Dermis microvascular lymphatic vessel endothelial cell (primary cell): ENCODE data around the gene DGLUCY. TPM values are rescaled to one million over a fixed set of nuclear protein-coding genes. Genes with fewer than 3 reads are reported as not detected.
"Not testable (repeated sequence)": the region's sequence is repeated elsewhere in the genome, so short reads cannot be mapped to it uniquely, and the experiment has no call there.

Source experiments
- DNase-seq, 2 donors: peaks; one replicate each; pipeline versions ENCODE4 v3.0.0 to v3.0.0-alpha.2; 2010; ENCODE audit warnings: low read depth in 2 of 2
- total RNA-seq: library from RNA; depleted of rRNA; stranded (reverse); fragments of >200 nt; gene quantifications from 2 replicates; pipeline ENCODE4 v1.2.1, GENCODE V29; 2014

Gene DGLUCY
- total RNA-seq, 1 donor from 2014 or later = 33.9 TPM

GRCh38 chr14:91257328-91258010, 143.6 kb downstream of the DGLUCY start:
- no peak for DNase-seq

DNA sequence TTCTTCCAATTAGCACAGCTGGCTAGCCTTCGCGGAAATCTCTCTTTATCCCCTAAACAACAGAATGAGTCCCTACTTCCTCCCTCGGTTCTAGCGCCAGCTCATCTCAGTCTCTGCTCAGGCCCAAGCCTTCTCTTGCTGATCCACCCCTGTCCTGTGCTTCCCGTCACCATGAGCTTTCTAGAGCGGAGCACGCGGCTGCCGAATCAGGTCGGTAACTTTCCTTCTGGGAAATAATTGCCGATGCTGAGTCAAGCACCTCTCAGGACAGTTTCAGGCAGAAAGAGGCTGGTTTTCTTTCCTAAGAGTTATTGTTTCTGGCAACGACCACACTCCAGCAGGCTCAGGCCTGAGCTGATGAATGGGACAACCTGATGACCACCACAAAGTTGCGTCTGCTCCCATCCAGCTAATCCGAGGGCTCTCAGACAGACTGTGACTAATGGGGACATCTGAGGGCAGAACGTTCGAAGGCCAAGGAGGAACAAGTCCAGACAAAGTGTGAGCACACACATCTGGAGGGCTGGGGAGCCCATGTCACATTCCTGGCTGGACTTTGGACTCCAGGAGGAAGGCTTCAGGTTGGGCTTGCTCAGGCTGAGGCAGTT, 144.2 kb downstream of the DGLUCY start:
- peak; percentile 63 to 75 for DNase-seq

DNA sequence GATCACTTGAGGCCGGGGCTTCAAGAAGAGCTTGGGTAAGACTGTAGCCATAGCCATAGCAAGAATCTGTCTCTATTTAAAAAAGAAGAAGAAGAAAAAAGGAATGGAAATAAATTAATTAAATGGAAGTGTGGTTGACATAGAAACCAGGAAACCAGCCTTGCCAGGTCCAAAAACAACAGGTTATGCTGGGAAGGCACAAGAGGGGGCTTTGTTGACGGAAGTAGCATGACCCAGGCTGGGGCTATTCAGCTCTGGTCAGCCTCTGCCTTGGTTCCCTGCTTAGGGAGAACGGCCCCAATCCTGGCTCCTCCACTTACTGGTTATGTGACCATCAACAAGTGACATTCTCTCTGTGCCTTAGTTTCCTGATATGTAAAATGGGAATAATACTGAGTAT, 145.0 kb downstream of the DGLUCY start:
- peak; percentile 48 to 66 for DNase-seq

DNA sequence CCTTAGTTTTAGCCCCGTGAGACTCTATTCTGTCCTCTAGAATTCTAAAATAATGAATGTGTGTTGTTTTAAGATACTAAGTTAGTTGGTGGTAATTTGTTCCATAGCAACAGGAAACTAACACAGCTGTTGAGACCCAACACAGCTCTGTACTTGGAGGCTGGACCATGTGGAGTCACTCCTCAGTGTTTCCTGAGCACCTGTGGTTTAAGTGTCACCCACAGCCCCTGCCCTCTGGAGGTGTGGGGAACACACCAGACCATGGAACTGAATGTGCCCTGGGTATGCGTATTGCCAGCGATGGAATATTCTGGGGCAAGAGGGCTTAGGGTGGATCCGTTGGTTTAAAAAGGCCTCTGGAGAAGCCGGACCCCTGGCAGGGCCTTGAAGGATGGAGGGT, 147.2 kb downstream of the DGLUCY start:
- peak in 1 of 2 donors; percentile 20 for DNase-seq

DNA sequence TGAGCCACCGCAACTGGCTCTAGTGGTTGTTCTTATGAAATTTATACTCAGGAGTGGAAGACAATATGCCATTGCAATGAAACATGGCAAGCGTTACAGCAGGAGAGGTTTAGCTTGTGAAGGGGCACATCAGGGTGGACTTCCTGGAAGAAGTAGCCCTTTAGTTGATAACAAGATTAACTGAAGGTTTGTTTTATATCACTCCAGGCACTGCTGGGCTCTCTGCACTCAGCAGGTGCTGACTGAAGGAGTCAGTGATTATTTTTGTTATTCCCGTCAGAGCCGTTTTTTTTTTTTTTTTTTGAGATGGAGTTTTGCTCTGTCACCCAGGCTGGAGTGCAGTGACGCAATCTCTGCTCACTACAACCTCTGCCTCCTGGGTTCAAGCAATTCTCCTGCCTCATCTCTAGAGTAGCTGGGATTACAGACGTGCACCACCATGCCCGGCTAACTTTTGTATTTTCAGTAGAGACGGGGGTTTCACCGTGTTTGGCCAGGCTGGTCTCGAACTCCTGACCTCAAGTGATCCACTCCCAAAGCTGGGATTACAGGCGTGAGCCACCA, 148.2 kb downstream of the DGLUCY start:
- DNase-seq = no peak

GRCh38 chr14:91263329-91263728, 149.5 kb downstream of the DGLUCY start:
- no peak for DNase-seq

DNA sequence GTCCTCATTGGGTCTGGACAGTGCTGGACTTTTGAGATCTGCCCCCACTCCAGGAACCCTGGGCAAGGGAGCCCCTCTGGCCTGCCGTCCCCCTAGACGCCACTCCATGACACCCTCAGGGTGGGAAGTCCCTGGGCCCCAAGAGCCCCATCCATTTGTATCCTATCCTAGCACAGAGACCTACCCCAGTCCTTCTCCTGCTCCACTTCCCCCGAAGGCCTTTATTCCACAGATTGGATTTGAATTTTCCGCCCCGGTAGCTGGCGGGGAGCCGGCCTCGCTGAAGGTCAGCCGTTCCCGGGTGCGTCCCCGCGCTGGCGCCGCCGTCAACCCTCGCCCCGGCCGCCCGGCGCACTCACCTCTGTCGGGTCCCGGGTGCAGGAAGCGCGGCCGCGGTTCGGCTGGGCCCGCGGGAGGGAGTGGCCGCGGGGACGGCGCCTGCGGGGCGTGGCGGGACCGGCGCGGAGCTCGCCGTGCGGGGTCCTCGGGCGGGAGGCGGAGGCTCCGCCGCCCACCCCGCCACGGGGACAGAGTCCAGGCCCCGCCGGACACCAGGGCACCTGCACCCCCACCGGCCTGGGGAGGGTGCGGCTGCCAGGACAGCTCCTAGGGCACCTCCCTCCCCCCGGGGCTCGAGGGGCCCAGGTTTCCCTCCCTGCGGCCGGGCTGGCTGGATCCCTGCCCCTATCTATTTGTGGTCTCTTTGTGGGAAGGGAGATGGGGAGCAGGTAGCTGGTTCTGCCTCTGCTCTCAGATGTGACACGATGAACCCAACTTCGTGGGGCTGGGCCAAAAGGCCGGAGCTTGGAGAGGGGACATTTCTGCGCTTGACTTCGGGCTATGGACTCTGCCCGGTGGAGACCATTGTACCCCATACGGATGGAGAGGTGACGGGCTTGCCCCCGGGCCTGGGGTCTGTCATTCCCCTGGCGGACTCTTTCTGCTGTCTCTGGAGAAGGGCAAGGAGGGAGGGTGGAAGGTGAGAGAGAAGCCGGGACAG, 150.6 kb downstream of the DGLUCY start:
- peak in 1 of 2 donors; percentile 23 for DNase-seq

GRCh38 chr14:91265404-91265803, 151.5 kb downstream of the DGLUCY start:
- no peak for DNase-seq

DNA sequence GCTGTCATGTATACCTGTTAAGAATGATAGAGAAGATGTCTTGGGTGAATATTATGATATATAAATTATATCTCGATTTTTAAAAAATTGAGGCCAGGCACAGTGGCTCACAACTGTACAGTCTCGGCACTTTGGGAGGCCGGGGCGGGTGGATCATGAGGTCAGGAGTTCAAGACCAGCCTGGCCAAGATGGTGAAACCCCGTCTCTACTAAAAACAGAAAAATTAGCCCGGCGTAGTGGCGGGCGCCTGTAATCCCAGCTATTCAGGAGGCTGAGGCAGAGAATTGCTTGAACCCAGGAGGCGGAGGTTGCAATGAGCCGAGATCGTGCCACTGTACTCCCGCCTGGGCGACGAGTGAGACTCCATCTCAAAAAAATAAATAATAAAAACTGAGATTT, 152.4 kb downstream of the DGLUCY start:
- not testable (repeated sequence) for DNase-seq

- no peak for DNase-seq
Measured at GRCh38 chr14:91267965-91268437, 154.1 kb downstream of the DGLUCY start.

- no peak for DNase-seq
Measured at GRCh38 chr14:91269076-91269991, 155.5 kb downstream of the DGLUCY start.

GRCh38 chr14:91270188-91270587, 156.3 kb downstream of the DGLUCY start:
- DNase-seq = no peak

DNA sequence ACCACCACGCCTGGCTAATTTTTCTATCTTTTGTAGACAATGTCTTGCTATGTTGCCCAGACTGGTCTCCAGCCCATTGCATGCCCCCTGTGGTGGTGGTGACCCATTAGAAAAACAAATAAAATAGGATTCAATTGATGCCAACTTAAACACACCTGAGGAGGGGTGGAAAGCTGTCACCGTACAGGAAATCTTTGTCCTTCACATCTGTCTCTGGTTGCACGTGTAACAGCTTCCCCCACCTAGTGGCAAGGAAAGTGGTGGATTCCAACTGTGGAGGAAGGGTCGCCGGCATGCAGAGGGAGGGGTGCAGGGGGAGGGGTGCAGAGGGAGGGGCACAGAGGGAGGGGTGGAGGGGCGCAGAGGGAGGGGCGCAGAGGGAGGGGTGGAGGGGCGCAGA, 156.7 kb downstream of the DGLUCY start:
- DNase-seq = no peak

DNA sequence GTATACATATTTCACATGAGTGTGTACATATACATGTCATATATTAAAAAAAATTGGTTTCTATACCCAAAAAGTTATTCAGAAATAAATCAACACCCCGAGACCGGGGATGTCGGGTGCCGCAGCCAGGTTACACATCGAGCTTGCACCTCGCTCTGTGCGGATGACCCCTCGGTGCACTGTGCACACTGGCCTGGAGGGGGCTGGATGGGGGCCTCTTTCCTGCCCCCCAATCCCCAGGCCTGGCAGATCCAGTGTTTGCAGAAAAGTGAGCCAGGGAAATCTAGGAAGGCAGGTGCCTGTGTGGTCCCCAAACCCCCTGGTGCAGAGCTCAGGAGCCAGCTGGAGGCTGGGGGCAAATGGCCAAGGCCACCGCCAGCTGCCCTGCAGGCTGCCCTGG, 157.8 kb downstream of the DGLUCY start:
- no peak for DNase-seq

DNA sequence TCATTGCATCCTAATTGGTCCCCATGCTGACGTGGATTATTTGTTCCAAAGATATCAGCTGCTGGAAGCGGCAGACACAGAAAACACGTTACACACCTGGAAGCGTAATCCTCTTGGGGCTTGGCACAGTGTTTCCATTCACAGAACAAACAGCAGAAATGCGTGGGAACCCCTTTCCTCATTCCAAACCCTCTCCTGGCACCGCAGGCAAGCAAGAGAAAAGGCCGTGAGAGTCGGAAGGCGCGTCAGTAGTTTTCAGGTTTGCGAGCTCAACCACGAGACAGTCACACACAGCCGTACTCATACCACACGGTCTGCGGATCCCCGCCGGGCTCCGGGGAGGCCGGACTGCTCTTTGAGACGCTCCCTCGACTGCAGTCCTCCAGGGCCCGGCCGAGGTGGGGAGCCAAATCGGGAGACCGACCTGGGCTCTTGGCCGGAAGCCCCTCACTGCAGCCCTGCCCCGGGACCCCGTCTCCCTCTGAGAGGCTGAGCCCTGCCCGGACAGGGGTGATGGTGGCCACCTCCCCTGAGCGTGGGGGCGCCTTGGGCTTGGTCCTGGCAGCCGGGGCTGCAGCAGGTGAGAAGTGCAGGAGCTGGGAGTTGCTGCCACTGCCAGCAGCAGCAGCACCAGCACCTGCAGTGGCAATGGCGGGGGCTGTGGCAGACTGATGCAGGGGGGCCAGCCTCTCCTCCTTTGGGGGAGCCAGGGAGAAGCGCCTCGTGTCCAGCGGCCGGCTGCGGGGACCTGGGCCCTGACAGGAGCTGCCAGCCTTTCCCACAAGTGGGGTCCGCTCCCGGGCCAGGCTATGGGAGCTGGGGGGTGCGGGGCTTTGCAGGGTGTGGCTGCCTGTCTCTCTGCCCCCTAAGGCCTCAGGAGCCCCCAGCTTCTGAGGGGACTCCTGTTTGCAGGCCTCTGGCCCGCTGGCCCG, 158.7 kb downstream of the DGLUCY start:
- DNase-seq = no peak

DNA sequence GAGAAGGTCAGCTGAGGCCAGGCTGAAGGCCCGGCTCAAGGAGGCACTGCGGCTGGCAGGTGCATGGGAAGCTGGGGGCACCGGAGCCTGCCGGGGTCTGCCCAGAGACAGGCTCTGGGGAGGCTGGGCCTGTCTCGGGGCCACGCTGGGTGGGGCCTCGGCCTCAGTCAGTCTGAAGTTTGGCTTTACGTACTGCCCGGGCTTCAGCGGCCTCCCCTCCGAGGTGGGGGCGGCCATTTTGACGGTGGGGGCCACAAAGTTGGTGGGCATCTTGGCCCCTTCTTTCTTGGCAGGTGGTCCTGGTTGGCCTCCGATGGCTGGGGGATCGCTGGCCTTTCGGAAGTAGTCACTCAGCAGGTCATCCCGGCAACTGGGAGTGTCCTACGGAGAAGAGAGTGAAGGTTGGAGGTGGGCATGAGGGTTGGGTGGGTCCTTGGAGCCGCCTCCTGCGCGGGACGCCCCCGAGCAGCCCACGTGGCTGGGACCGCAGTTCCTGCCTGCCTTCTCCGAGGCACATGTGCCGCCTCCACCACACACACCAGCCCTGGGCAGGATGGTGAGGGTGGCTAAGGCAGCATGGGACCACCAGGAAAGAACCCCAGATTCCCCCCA, 159.5 kb downstream of the DGLUCY start:
- DNase-seq = no peak

DNA sequence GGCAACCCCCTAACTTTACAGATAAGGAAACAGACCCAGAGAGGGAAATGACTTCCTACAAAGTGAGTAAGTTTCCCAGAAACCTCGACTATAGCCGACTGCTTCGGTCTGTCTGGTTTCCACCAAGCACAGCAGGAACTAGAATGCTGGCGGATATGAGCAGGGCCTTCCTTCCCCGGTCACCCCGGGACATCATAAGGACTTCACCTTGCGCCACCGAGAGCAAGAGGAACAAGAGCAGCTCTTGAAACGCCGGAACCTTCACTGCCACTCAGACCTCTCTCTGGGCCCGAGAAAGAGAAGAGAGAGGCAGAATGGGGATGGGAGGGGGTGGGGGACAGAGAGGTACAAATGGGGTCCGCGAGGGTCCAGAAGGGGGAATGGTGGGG, 160.0 kb downstream of the DGLUCY start:
- DNase-seq = no peak

DNA sequence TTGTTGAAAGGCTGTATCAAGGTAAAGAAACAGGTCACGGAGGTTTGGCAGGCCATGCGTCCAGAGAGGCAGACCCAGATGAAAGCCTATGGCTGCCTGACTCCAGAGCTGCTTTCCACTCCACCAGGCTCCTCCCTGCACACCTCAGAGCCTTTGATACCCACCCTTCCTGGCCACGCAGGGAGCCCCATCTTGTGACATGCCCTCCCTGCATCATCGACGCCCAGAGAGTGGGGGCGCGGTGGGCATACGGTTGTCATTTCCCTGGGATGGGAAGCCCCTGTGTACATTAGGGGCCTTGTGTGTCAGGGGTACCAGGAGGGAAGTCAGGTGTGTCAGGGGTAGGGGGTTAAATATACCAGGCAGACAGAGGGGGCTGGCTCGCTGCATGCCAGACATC, 160.9 kb downstream of the DGLUCY start:
- no peak for DNase-seq
